ENCODE measurements around the gene TTC3. TPM values are rescaled to one million over a fixed set of nuclear protein-coding genes. Genes with fewer than 3 reads are reported as not detected.

The TTC3 gene
- total RNA-seq, 3 donors from 2014 or later (not counting 1 experiment from before 2014, with no cell fraction given): 83.1 to 97.4 (median 88.3) TPM

DNA sequence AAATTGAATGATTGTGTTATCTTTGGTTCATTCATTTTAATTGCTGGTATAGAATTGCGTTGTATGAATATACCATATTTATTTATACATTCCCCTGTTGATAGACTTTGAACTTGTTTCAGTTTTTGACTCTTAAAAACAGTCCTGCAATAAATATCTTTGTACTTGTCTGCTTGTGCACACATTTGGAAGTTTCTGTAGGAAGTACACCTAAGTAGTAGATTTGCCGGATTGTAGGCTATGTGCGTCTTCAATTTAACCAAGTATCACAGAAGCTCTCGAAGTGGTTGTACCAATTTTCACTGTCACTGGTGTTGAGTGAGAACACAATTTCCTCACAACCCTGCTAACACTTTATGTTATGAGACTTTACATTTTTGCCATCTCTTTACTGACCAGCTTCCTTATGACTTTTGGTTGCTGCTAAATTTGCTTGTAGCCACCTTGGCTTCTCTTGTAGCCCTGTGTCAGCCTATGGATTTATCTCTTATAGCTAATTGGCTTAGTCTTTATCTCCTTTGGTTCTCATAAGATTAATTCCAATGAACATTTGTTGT, 2.2 kb downstream of the TTC3 start:
- H3K4me3 ChIP-seq (ENCODE audit: low read length): no peak overlapping the region

DNA sequence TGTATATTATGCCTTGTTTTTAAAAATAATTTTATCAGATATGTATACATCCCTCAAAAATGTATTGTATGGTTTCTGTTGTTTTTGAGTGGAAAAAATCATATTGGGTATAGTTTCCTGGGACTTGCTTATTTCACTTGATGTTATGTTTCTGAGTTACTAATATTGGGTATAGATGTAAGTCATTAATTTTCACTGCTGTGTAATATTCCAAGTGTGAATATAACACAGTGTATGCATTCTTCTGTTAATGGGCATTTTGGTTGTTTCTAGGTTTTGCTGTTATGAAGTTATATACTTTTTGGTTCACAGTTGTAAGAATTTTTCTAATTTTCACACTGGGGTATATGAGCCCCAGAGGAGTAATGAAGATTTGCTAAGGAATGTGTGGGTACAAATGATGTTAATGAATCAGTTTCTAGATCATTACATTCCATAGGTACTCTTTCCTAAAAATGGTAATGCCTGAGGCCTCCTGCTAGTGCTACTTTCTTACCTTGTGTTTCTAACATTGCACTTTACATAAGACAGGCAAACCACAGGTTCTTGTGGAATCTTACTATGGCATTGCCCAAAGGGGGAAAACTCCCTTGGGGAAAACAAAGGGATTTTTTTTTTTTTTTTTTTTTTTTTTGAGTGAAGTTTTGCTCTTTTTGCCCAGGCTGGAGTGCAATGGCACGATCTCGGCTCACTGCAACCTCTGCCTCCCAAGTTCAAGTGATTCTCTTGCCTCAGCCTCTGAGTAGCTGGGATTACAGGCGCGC, 3.2 kb downstream of the TTC3 start:
- Mint-ChIP-seq H3K36me3 (no peaks in the 10 kb centered on the region), H3K27ac (peak overlapping the region in 1 of 2 donors; percentile 93), H3K27me3 (ENCODE audit: low read depth in 2 of 2) (no peaks in the 10 kb centered on the region), H3K9me3 (no peaks in the 10 kb centered on the region), H3K4me1 (peaks cover 20 to 39% of the 10 kb centered on the region in 2 donors), H3K4me3 (peak overlapping the region; percentile 42)
- TF ChIP-seq, protein P1, sequence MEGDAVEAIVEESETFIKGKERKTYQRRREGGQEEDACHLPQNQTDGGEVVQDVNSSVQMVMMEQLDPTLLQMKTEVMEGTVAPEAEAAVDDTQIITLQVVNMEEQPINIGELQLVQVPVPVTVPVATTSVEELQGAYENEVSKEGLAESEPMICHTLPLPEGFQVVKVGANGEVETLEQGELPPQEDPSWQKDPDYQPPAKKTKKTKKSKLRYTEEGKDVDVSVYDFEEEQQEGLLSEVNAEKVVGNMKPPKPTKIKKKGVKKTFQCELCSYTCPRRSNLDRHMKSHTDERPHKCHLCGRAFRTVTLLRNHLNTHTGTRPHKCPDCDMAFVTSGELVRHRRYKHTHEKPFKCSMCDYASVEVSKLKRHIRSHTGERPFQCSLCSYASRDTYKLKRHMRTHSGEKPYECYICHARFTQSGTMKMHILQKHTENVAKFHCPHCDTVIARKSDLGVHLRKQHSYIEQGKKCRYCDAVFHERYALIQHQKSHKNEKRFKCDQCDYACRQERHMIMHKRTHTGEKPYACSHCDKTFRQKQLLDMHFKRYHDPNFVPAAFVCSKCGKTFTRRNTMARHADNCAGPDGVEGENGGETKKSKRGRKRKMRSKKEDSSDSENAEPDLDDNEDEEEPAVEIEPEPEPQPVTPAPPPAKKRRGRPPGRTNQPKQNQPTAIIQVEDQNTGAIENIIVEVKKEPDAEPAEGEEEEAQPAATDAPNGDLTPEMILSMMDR (IDR thresholded peaks at IDR 0.05): no peak
- Histone ChIP-seq H3K27ac (ENCODE audit: low read length) (no peak overlapping the region), H3K4me1 (ENCODE audit: control insufficient read depth, insufficient read depth, low read length) (peaks cover 17% of the 10 kb centered on the region), H3K4me3 (ENCODE audit: low read length) (no peak overlapping the region), H3K27me3 (ENCODE audit: control insufficient read depth, insufficient read depth, low read length) (no peaks in the 10 kb centered on the region), H3K9me3 (ENCODE audit: control insufficient read depth, insufficient read depth, low read length) (no peaks in the 10 kb centered on the region), H3K36me3 (ENCODE audit: control insufficient read depth, insufficient read depth, low read length) (no peaks in the 10 kb centered on the region)
- WGBS (ENCODE audit: insufficient coverage): 100% methylated on average over 4 of the region's 4 CpGs
- ATAC-seq (no peak), DNase-seq (no peak)
- intact Hi-C loops (cut with micrococcal nuclease): loop anchor here (10.0 kb wide), 1 partner anchor 149 kb away; no protein-coding TSS in a partner anchor

More for the DNA sequence above, 2.2 kb downstream of the TTC3 start:
- Mint-ChIP-seq H3K27me3 (ENCODE audit: low read depth in 2 of 2) (no peaks in the 10 kb centered on the region), H3K9me3 (no peaks in the 10 kb centered on the region), H3K27ac (peak overlapping the region; percentile 35 to 93), H3K4me1 (peaks cover 24 to 43% of the 10 kb centered on the region in 2 donors), H3K36me3 (no peaks in the 10 kb centered on the region), H3K4me3 (peak overlapping the region; percentile 97)
- no peak overlapping the region for H3K27ac ChIP-seq (ENCODE audit: low read length)
- DNase-seq (no peak), ATAC-seq (no peak)
- H3K9me3 ChIP-seq (ENCODE audit: control insufficient read depth, insufficient read depth, low read length): no peaks in the 10 kb centered on the region
- WGBS (ENCODE audit: insufficient coverage): 100% methylated on average over 3 of the region's 4 CpGs
- H3K36me3 ChIP-seq (ENCODE audit: control insufficient read depth, insufficient read depth, low read length): no peaks in the 10 kb centered on the region
- TF ChIP-seq, protein P1 (IDR thresholded peaks at IDR 0.05): no peak
- peaks cover 17% of the 10 kb centered on the region for H3K4me1 ChIP-seq (ENCODE audit: control insufficient read depth, insufficient read depth, low read length)
- no peaks in the 10 kb centered on the region for H3K27me3 ChIP-seq (ENCODE audit: control insufficient read depth, insufficient read depth, low read length)
- intact Hi-C loops (cut with micrococcal nuclease): loop anchor here (10.0 kb wide), 1 partner anchor 150 kb away; no protein-coding TSS in a partner anchor

DNA sequence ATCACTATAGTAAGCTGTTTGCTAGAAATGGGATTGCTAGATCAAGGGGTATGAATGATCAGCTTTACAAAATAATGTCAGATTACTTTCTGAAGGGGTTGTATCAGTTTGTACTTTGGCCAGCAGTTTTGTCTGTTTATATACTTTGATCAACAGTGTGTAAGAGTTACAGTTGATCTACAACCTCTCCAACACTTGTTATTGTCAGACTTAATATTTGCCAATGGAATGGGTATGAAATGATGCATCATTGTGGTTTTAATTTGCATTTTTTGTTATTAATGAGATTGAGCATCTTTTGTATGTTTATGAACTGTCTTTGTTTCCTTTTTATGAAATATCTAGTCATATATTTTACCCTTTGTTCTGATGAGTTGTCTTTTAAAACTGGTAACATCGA, 4.3 kb downstream of the TTC3 start:
- TF ChIP-seq, protein P1 (IDR thresholded peaks at IDR 0.05): no peak
- WGBS (ENCODE audit: insufficient coverage): 60% methylated on average over 1 of the region's 1 CpG

More for the DNA sequence above, 4.3 kb downstream of the TTC3 start:
- H3K27ac ChIP-seq (ENCODE audit: low read length): no peak overlapping the region
- H3K9me3 ChIP-seq (ENCODE audit: control insufficient read depth, insufficient read depth, low read length): no peaks in the 10 kb centered on the region
- DNase-seq: no peak
- Mint-ChIP-seq H3K4me3 (no peak overlapping the region), H3K4me1 (peaks cover 10 to 27% of the 10 kb centered on the region in 2 donors), H3K36me3 (no peaks in the 10 kb centered on the region), H3K9me3 (no peaks in the 10 kb centered on the region), H3K27ac (peak overlapping the region; percentile 3 to 32), H3K27me3 (ENCODE audit: low read depth in 2 of 2) (no peaks in the 10 kb centered on the region)
- intact Hi-C loops (cut with micrococcal nuclease): loop anchor here (10.0 kb wide), 1 partner anchor 147 kb away; no protein-coding TSS in a partner anchor
- no peaks in the 10 kb centered on the region for H3K27me3 ChIP-seq (ENCODE audit: control insufficient read depth, insufficient read depth, low read length)
- no peak for ATAC-seq
- H3K4me3 ChIP-seq (ENCODE audit: low read length): no peak overlapping the region
- peaks cover 9% of the 10 kb centered on the region for H3K4me1 ChIP-seq (ENCODE audit: control insufficient read depth, insufficient read depth, low read length)
- no peaks in the 10 kb centered on the region for H3K36me3 ChIP-seq (ENCODE audit: control insufficient read depth, insufficient read depth, low read length)

All from natural killer cell (primary cell).